Suppressor macrophage treated with lipopolysaccharide for 4 hours (primary cell): ENCODE data around the gene MOB3B.
"Not testable (repeated sequence)": the region's sequence is repeated elsewhere in the genome, so short reads cannot be mapped to it uniquely, and the experiment has no call there.

Experiments used
- DNase-seq: peaks from one replicate; pipeline ENCODE4 v3.0.0-alpha.2; 2020

MOB3B gene

GRCh38 chr9:27514551-27514950, 15.1 kb downstream of the MOB3B start:
- no peak for DNase-seq

DNA sequence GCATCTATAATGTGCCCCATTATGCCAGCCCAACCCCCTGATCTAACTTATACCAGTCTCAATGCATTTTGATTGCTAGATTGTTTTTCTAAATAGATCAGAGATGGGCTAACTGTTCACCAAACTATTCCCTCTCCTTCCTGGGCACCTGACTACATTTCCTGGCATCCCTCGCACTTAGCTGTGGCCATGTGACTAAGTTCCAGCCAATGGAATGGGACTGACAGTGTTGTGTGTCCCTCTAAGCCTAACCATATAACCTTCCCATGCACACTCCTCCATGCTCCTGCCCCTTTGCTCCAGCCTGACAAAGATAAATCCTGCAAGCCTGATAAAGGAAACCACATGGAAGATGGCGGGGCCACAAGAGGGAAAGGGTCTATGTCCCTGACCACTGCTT, 17.8 kb downstream of the MOB3B start:
- DNase-seq, result no peak

DNA sequence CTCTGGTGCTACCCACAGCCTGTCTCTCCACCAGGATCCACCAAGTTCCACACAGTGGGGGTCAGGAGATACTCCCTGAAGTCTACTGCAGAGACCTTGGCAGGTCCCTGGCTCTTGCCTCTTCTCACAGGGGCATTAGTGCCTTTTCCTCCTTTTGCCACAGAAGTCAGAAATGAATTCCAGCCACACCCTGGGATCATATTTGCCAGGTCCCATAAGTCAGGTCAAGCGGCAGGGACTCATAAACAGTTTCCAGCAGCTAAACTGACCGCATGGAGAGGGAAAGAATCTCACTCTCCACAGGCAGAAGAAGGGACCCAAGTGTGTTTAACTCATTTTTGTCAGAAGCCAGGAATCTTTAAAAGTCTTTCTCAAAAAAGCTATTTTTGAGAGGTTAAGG, 18.8 kb downstream of the MOB3B start:
- DNase-seq, result no peak

GRCh38 chr9:27506981-27507380, 22.6 kb downstream of the MOB3B start:
- peak; percentile 62 for DNase-seq

DNA sequence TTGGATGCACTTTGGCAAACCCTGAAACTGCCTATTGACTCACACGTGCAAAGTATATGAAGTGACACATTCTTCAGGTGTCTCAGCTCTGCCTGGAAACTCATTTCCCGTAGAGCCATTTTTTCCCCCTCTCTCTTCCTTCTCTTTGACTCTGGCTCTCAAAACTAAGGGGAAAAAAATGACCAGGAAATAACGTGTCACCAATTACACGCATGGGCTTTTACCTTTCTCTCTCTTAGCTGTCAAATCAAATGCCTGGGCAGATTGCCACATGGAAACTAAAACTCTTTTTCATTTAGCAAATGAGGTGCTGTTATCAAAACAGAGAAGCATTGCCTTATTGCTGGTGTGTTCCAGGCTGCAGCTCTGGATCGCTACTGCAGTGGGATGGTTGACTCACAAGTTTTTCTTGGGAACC, 23.9 kb downstream of the MOB3B start:
- peak; percentile 25 for DNase-seq

DNA sequence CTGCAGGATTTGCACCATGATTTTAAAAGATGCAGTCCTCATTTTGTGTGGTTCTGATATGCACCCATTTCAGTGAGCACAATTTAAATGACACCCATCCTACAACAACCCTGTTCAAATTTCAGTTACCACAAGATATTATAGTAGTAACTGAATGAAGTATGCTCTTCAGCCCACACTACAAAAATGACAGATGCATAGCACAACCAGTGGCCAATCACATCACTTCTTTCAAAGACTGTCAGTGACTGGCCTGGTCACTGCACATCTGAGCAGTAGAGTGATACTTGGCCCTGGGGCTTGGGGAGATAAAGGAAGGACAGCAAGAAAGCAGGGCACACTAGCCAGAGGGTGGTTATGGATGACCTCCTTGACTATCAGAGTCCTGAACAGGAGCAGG, 25.4 kb downstream of the MOB3B start:
- no peak for DNase-seq

GRCh38 chr9:27503623-27504022, 26.0 kb downstream of the MOB3B start:
- DNase-seq, result no peak

- not testable (repeated sequence) for DNase-seq
Observed at GRCh38 chr9:27500902-27501301, 28.7 kb downstream of the MOB3B start.

- peak; percentile 81 for DNase-seq
Observed at GRCh38 chr9:27499451-27499850, 30.2 kb downstream of the MOB3B start.

DNA sequence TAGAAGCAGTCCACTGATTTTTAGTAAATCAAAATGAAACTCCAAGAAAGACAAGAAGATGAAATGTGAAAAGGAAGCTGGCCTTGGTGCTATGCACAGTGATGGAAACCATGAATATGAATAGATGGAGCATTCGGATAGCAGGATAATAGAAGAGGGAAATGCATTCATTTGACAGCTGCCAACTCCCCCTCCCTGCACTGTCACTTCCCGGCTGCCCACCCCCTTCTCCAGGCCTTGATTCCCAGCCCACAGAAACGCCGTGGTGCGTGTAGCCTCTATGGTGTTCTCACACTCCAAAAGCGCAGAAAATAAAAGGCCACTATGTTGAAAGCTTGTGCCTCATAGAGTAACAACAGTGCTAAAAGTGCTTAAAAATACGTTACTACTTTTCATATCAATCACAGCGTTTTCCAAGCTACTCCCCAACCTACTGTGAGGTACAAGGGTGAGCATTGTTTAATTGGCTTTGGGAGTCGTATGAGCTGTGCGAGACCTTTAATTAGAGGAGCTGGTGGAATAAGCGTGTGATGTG, 31.7 kb downstream of the MOB3B start:
- no peak for DNase-seq

- DNase-seq, result no peak
Observed at GRCh38 chr9:27496135-27496504, 33.5 kb downstream of the MOB3B start.

GRCh38 chr9:27495480-27496134, 34.0 kb downstream of the MOB3B start:
- no peak for DNase-seq

- DNase-seq, result peak; percentile 80
Observed at GRCh38 chr9:27491154-27491553, 38.5 kb downstream of the MOB3B start.

DNA sequence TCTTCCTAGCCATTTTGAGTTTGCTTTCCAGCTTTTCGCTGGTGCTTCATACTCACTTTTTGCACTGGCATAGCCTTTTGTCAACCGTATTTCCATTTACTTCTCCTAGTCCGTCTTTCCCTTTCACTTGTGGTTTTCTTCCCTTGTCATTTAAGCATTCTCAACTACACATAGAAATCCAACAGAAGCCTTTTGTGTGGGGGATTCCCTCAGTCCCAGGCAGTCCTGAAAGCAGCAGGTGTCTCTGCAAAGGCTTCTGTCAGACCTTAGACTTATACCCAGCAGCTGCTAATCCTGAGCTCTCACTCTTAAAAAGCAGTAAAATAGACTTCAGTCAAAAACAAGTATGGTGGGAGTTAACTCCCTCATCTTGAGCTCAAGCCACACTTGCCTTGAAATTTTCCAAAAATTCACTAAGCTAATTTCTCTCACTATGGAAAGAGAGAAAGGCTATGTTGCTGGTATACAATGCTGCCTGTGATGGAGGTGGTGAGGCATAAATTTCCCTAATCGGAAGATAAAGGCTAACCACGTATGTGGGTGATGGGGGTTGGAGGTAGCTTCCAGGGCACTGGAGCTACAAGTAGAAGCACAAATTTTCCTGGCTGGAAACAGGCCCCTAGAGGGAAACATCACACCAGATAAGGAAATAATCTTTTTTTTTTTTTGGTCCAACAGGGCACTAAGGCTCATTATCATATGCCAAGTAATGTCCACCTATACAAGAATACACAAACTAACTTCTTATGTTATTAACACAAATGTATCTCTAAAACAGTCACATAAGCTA, 40.3 kb downstream of the MOB3B start:
- DNase-seq, result peak; percentile 28

DNA sequence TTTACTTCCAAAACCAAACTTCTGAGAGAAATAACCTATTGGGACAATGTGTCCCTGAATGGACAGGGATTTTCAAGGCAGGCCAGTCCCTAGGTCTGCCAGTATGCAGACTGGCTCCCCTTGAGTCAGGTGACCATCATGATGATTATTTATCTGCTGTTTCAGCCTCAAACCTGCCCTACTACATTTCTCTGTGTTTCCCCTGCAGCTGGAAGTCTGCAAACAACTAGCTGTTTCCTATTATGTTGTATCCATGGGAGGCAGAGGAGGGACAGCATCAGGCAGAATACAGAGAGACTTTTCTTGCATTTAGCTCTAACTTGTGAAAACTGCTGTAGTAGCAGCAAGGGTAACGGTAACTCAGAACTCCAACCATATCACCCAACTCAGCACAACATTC, 41.7 kb downstream of the MOB3B start:
- no peak for DNase-seq

GRCh38 chr9:27487128-27487640, 42.4 kb downstream of the MOB3B start:
- DNase-seq, result no peak

DNA sequence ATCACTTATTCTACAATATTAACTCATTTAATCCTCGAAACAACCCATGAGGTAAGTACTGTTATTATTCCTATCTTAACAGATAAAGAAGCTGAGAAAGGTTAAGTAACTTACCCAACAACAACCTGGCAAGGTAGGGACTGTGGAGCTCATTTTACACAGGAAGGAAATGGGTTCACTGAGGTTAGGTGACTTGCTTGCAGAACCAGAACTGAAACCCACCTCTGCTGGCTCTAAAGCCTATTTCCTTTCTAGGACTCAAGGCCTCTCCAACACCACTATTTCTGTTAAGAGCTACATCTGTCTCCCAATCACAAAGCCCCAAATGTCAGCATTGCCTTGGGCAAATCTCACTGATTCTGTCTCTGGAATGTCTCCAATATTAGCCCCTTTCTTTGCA, 44.5 kb downstream of the MOB3B start:
- DNase-seq, result no peak

GRCh38 chr9:27483576-27483975, 46.0 kb downstream of the MOB3B start:
- no peak for DNase-seq

- no peak for DNase-seq
Observed at GRCh38 chr9:27482709-27483108, 46.9 kb downstream of the MOB3B start.

DNA sequence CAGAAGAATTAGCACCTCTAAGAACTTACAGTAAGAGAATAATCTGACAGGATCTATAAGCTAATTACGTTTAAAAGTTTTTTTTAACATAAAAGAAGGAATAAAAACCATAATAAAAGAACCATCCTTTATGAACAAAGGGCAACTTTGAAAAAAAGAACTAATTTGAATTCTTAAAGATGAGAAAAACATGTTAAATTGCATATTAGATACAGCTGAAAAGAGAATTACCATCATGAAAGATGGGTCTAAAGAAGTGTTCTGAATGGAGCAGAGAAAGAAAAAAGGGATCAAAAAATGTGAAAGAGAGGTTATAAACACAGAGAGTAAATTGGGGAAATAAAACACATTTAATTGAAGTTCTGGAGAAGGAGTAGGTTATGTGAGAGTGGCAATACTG, 51.3 kb downstream of the MOB3B start:
- DNase-seq, result no peak

DNA sequence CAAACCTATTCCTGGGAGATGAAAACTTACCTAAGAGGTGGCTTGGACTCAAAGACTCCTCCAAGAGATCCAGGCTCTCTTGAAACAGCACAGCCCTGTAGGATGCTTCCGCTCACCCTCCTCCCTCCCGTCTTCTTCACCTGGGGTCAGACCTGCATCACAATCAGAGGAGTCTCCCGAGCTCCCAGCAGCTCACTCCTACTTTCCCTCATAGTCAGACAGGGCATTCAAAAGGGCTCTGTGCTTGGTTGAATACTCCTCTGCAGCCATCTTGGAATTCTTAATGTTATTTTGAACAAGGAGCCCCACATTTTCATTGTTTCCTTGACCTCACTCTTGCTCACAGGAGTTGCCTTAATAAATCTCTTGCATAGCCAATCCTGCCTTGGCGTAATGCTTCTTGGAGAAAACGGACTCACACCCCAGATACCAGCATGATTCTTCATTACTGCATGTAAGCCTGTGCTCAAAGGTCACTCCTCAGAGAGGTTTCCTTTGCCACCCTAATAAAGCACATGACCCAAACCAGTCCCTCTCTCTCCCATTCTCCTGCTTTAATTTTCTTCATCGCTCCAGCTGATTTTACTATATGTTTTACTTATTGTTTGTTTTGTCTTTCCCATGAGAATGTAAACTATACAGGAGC, 52.6 kb downstream of the MOB3B start:
- DNase-seq, result no peak

GRCh38 chr9:27475057-27475595, 54.5 kb downstream of the MOB3B start:
- DNase-seq, result no peak

- DNase-seq, result peak; percentile 70
Observed at GRCh38 chr9:27474305-27474704, 55.3 kb downstream of the MOB3B start.
